Measurements from ENCODE around the gene RAB44. TPM values are rescaled to one million over a fixed set of nuclear protein-coding genes. Genes with fewer than 3 reads are reported as not detected.

RAB44 gene, protein sequence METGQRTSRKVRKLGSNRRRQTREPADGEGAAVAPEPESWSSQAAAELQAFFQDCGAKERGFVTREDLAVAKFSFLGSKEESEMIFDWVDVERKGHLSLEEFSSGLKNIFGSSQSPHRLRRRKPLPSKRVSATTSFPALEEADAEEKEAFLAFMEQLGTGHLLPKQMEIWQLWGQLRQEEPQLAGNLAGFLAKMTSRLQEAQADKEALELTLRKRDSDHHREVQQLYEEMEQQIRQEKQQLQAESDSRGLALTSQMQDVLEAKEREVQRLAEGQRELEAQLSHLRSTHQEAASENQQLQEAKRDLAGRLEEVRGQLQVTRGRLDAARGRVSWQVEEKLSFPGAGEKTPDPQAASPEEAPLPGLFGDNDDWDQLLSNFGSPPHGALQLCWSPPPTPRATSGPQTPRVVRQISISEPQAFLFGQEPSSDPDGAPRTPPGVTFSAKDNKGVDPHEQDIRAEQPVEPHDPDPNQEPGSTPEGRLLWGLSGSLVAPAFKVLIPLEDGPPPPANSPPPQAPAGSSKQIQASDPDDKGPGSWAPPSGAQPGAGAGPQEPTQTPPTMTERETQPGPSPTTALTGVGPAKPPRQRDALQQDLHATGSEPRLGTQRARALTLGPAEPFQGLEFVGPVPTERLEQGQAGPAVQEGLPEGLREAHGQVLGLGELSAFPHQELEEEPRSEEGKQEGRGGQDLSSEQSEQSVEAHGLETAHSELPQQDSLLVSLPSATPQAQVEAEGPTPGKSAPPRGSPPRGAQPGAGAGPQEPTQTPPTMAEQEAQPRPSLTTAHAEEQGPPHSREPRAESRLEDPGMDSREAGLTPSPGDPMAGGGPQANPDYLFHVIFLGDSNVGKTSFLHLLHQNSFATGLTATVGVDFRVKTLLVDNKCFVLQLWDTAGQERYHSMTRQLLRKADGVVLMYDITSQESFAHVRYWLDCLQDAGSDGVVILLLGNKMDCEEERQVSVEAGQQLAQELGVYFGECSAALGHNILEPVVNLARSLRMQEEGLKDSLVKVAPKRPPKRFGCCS
- total RNA-seq: not detected in 2 replicates

DNA sequence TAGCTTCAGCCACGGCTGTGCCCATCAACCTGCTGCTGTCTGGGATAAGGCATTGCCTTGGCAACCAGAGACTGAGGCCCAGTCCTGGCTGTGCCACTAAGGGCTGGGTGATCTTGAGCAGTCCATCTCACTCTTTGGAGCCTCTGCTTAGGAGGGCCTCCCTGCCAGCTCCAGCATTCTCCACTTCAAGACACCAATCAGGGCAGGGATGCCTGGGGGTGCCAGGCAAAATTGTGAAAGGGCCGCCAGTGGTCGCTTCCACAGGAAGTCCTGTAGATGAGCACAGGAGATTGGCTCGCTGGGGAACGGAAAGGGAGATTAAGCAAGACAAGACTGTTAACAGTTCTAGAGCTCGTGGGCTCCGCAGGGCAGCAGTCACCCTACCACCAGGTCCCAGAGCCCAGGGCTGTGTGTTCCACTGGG, at the start of gene RAB44:
Gene RAB44 (plus strand): TSS at position 346 of the 423 bp plus-strand sequence. CDS start 6,410 bp downstream, outside the sequence.

DNA sequence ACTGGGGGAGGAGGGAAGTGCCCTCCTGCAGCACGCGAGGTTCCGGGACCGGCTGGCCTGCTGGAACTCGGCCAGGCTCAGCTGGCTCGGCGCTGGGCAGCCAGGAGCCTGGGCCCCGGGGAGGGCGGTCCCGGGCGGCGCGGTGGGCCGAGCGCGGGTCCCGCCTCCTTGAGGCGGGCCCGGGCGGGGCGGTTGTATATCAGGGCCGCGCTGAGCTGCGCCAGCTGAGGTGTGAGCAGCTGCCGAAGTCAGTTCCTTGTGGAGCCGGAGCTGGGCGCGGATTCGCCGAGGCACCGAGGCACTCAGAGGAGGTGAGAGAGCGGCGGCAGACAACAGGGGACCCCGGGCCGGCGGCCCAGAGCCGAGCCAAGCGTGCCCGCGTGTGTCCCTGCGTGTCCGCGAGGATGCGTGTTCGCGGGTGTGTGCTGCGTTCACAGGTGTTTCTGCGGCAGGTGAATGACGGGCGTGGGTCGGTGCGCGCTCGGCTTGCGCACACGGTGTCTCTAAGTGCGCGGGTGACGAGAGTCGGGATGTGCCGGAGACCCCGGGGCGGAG, 19.1 kb upstream of the RAB44 start, which contains the start of gene CDKN1A:
Gene CDKN1A (plus strand): TSS at position 227 of the 555 bp plus-strand sequence. CDS start 5,388 bp downstream, outside the sequence.

Other genes with a start within 250 kb of the RAB44 start
- gene STK38, start 150.3 kb upstream of the RAB44 start, total RNA-seq: 8.6 and 13.3 TPM in 2 replicates
- gene SRSF3, start 103.5 kb upstream of the RAB44 start, total RNA-seq: 241 and 365 TPM in 2 replicates
- gene CDKN1A, start 19.1 kb upstream of the RAB44 start, total RNA-seq: 63.7 and 94.0 TPM in 2 replicates
- 4.2 and 4.4 TPM in 2 replicates for gene CPNE5, start 141.6 kb downstream of the RAB44 start, total RNA-seq
- gene PPIL1, start 177.0 kb downstream of the RAB44 start, total RNA-seq: 16.8 TPM in 2 replicates
- 26.3 and 27.6 TPM in 2 replicates for gene C6orf89, start 188.1 kb downstream of the RAB44 start, total RNA-seq